Choroid plexus epithelial cell (primary cell): ENCODE results near the gene HJV.
A peak's percentile ranks its signal among the peaks of the same experiment; 100 is the strongest.

Experiments used
- DNase-seq: peaks from one replicate; pipeline ENCODE4 v3.0.0-alpha.2; 2010; ENCODE audit warnings: low read depth
- H3K4me3 ChIP-seq: 2 replicates; pipeline ENCODE4 v1.5.1; 2011; ENCODE audit warnings: low read depth, mild to moderate bottlenecking, control low read depth, low read length, moderate library complexity
- CTCF ChIP-seq: conservative IDR thresholded peaks from 2 replicates; pipeline ENCODE4 v1.5.1; 2011; ENCODE audit warnings: low read depth, mild to moderate bottlenecking, control low read depth, inconsistent platforms, low read length, moderate library complexity

Gene HJV

GRCh38 chr1:145988773-145989172 is 32.8 kb downstream of the HJV start:
- H3K4me3 ChIP-seq = no peak overlapping the region
- no peak for DNase-seq
- TF ChIP-seq CTCF = no peak

- no peak for TF ChIP-seq CTCF
- no peak overlapping the region for H3K4me3 ChIP-seq
- DNase-seq = no peak
Observed at GRCh38 chr1:145987926-145988325, 33.6 kb downstream of the HJV start.

- no peak for DNase-seq
- H3K4me3 ChIP-seq = no peak overlapping the region
- no peak for TF ChIP-seq CTCF
Observed at GRCh38 chr1:145986551-145986950, 35.0 kb downstream of the HJV start.

GRCh38 chr1:145985502-145986439 is 35.8 kb downstream of the HJV start:
- peak; percentile 61 for DNase-seq
- no peak overlapping the region for H3K4me3 ChIP-seq

GRCh38 chr1:145985129-145985501 is 36.4 kb downstream of the HJV start:
- no peak overlapping the region for H3K4me3 ChIP-seq
- no peak for DNase-seq
- no peak for TF ChIP-seq CTCF

More at GRCh38 chr1:145985502-145986439, 35.8 kb downstream of the HJV start:
- TF ChIP-seq CTCF = no peak

- no peak for TF ChIP-seq CTCF
- no peak overlapping the region for H3K4me3 ChIP-seq
- DNase-seq = no peak
Observed at GRCh38 chr1:145983960-145984830, 37.3 kb downstream of the HJV start.
